HS-27A (cell line): Measurements from ENCODE around the gene ZMYND8.
"Not testable (repeated sequence)": the region's sequence is repeated elsewhere in the genome, so short reads cannot be mapped to it uniquely, and the experiment has no call there.

ENCODE experiments used
- DNase-seq: peaks from one replicate; pipeline ENCODE4 v3.0.0-alpha.2; 2012; ENCODE audit warnings: low read depth, missing footprints

The ZMYND8 gene

DNA sequence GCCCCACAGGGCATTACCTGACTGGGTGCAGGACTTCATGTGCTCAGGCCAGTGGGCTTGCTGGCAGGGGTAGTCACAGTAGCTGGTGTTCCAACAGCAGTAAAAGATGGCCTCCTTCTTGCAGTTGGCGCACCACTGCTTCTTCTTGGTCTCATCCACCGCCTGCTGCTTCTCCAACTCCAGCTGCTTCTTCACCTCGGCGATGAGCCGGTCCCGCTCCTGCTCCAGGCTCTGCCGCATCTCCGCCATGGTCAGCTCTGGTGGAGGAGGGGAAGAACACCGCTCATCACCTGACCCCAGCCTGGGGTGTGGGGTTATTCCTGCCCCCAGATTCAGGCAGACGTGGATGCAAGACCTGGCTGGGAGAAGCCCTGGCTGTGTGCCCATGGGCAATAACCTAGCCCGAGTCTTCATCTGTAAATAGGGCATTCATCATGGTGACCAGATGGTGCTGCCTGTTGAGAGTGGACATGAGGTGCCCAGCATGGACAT, 132.2 kb downstream of the ZMYND8 start:
- DNase-seq = no peak

- DNase-seq = no peak
These were observed 132.6 kb downstream of the ZMYND8 start for GRCh38 chr20:47223896-47224295.

DNA sequence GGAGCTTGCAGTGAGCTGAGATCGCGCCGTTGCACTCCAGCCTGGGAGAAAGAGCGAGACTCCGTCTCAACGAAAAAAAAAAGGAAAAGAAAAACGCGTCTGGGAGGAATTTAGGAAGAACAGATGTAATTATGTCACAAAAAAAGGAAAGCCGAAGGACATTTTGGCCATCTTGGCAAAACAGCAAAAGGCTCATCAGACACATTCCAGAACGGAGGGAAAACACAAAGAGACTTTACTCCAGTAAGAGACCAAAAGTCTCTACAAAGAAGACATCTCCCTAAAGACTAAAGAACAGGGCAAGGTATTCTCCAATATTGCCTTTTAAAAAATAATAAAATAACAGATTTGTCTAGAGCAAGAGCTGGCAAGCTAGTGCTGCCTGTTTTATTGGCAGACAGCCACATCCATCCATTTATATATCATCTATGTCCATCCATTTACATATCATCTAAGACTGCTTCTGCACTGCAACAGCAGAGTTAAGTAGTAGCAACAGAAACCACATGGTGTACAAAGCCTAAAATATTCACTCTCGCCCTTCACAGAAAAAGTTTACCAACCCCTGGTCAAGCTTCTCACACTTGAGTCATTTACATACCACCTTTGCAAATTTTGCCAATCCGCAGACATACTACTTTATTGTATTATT, 133.9 kb downstream of the ZMYND8 start:
- no peak for DNase-seq

DNA sequence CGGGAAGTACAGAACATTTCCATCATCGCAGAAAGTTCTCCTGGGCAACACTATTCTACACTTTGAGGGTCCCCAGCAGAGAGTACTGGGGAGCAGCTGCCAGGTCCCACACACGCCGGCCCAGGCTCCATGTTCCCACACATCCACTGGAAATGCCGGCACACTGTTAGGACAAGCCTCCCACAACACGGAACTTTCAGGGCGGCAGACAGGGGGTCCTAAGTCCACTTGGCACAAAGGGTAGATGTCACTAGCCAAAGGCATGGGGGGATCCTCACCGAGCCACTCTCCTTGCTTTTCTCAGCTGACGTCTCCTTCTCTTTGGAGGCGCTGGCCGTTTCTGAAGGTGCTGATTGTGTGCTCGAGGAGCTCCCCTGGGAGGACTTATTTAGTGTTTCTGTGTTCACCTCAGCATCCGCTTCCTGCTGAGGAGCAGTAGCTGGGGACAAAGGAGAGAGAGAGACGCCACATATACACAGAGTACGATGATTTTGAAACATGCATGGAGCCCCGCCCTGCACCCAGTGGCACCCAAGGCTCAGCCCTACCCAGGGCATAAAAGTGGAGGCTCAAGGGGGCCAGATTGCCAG, 135.4 kb downstream of the ZMYND8 start:
- no peak for DNase-seq

- DNase-seq = peak; percentile 24
These were observed 136.3 kb downstream of the ZMYND8 start for GRCh38 chr20:47220161-47220582.

GRCh38 chr20:47217482-47218446, 138.7 kb downstream of the ZMYND8 start:
- no peak for DNase-seq

GRCh38 chr20:47216819-47217410, 139.6 kb downstream of the ZMYND8 start:
- DNase-seq = no peak

GRCh38 chr20:47215653-47216397, 140.7 kb downstream of the ZMYND8 start:
- no peak for DNase-seq

DNA sequence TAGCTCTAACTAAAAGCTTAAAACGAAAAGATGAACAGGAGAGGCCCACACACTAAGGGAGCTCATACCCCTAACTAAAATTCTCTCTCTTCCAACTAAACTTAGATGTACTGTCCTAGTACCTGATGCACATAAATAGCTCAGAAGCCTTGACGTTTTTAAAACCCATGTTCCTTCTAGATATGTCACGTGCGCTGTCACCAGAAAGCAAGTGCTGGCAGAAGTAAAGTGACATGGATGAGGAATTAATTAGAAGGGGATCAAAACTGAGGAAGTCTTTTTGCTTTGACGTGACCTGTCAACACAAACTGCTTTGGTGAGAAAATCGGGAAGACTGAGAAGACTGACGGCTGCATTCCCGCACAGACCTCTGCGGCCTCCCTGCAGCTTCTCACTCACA, 142.5 kb downstream of the ZMYND8 start:
- no peak for DNase-seq

DNA sequence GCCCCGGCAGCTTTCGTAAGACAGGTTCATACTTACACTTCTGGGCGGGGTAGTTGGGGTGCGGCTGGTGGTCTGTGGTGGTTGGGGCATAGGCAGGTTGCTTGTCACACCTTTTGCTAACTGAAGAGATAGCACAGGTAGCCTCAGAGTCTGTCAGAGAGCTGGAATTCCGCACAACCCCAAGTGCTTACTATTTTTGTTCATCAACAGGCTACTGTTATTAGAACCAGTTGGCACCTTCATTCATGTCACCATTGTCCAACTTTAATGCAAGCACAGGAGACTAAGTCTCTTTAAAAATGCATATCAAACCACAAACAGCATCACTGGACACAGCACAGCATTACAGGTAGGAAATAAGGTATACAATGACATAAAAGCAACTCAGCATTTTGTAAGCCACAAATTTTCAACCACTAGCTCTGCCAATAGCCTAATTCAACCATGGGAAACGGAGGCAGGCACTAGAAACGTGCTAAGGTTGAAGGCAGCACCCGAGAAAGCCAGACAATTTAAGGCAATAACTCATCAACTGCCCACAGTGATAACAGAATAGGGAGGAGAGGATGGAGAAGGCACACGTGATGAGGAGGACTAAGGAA, 143.8 kb downstream of the ZMYND8 start:
- DNase-seq = no peak

DNA sequence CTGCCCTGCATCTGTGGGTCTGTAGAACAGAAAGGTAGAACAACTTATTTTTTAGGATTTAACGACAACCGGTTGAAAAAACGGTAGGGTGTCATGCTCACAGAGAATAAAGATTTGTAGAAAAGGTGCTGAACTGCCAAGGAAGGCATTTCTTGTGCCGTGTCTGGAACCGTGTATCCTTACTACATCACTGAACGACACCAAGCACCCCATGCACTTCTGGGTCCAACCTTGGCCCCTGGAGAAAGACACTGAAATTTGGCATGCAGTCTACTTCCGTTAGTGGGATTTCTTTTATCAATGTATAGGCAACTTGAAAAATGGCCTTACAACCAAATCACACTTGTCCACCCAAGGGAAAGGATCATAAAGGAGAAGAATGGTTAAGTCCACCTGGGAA, 145.5 kb downstream of the ZMYND8 start:
- DNase-seq = no peak

DNA sequence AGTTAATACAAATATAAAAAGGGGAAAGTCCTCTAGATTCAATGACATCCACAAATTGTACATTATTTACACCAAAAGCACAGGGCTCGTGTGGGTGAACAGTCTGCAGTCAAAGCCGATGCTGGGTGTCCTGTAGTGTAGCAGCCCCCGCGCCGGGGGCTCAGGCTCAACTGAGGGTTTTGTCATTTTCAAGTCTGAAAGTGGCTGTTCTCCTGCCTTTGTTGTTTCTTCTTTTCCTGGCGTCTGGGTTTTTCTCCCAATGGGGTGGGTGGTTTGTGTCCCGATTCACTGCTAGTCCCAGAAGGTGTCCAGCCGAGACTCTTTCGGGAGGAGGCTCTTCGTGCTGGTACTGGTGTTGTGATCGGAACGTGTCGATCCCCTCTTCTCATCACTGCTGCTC, 146.0 kb downstream of the ZMYND8 start:
- no peak for DNase-seq

- no peak for DNase-seq
These were observed 146.5 kb downstream of the ZMYND8 start for GRCh38 chr20:47209982-47210381.

DNA sequence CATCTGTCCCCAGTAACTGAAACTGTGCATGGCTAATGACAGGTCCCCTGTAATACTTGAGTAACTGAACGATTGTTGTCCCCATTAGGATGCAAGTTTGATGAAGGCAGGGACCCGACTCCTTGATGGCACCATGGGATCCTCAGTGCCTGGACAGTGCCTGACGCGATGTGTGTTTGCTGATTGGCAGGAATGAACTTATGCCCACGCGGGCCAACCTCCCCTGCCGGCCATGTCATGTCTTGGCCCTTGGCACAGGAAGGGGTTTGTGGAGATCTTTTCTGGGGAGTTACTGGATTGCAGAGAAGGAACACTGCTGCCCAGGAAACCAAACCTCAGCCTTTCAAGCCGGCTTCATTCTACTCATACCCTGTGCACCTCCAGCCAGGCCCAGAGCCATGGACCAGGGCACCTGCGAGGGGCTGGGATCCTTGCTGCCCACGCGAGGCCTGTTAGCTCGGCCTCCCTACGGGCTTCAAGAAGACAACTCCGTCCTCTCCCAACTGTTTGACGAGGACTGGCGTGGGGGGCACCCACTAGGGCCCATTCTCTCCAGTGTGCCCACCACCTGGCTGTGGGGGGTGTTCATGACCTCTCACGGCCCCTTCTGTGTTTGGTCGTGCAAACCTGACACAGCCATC, 147.8 kb downstream of the ZMYND8 start:
- no peak for DNase-seq

DNA sequence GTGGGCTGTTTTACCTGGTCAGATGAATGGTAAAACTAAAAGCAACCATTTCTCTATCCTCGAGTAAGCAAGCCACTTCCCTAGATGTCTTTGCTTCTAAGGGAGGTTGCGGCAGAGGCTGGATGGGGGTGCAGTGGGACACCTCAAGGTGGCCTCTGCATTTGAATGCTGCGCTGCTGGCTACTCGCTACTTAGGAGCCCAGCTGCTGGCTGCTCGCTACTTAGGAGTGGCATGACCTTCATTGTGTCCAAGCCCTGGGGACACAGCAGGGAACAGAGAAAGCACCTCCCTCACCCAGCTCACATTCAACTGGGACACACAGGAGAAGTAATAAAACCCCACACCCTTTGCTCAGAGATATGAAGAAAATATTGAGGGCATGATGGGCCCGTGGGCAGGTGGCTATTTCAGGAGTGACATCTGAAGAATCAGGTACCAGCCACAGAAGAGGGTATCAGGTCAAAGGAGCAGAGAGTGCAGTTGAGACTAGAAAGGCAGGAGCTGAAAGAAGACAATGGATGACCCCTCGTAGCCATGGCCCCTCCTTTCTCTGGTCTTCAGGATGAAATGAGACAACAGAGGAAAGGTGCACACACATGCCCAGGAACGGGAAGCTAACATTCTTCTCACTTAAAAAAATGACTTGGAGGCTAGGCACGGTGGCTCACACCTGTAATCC, 149.4 kb downstream of the ZMYND8 start:
- no peak for DNase-seq

GRCh38 chr20:47206552-47206951, 149.9 kb downstream of the ZMYND8 start:
- not testable (repeated sequence) for DNase-seq

- DNase-seq = no peak
These were observed 150.8 kb downstream of the ZMYND8 start for GRCh38 chr20:47205577-47206123.

DNA sequence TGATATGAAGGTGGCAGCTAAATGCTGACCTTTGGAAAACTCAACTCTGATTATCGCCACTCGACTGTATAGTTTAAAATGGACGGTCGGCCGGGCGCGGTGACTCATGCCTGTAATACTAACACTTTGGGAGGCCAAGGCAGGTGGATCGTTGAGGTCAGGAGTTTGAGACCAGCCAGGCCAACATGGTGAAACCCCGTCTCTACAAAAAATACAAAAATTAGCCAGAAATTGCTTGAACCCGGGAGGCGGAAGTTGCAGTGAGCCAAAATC, 151.7 kb downstream of the ZMYND8 start:
- DNase-seq = not testable (repeated sequence)

DNA sequence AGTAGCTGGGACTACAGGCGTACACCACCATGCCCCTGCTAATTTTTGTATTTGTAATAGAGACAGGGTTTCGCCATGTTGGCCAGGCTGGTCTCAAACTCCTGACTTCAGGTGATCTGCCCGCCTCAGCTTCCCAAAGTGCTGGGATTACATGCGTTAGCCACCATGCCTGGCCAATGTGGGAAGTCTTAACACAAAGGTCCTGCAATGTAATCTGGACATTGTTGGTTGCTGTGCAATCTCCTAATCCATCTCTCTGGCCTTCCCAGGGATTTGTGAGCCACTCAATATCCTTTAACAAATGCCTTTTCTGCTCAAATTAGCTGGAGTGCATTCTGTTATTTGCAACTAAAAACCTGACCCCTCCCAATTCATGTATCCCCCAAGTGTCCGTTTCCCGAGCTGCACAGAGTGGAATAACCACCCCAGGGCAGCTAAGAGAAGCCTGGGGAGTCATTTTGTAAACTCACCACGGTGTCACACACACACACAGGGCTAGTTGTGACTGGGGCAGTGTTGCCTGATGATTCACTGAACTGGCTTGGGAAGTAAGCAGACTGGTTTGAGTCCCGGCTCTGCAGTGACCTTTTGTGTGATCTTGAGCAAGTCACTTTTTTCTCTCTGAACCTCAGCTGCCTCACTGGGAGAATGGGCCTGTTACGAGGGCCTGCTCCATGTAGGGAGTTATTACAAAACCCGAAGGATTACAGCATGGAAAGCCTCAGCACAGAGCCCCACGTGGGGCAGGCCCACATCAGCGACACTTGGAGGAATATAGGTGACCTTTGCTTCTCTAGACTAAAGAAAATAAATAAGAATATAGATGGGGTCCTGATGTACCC, 152.3 kb downstream of the ZMYND8 start:
- no peak for DNase-seq
